ENCODE results near the gene UNK.

GRCh38 chr17:75815399-75815798 is 30.8 kb downstream of the UNK start:
- TF ChIP-seq CTCF (IDR thresholded peaks at IDR 0.05) (no peak), PBX3 (IDR thresholded peaks at IDR 0.05) (no peak), POLR2AphosphoS2 (conservative IDR thresholded peaks at IDR 0.05; ENCODE audit: low read length) (no peak), MAFK (IDR thresholded peaks at IDR 0.05; ENCODE audit: partially characterized antibody) (no peak), NR3C1 (IDR thresholded peaks at IDR 0.05) (no peak), MAX (IDR thresholded peaks at IDR 0.05) (no peak), POLR2A (IDR thresholded peaks at IDR 0.05; ENCODE audit: low read length) (no peak), ELK1 (IDR thresholded peaks at IDR 0.05; ENCODE audit: low read depth, low read length) (no peak), FOSB (CRISPR knock-in tag; IDR thresholded peaks at IDR 0.05) (no peak), RAD21 (conservative IDR thresholded peaks at IDR 0.05 in 1 of 2, IDR thresholded peaks at IDR 0.05 in 1 of 2) (no peak), CHD4 (IDR thresholded peaks at IDR 0.05; ENCODE audit: borderline replicate concordance) (no peak), USF2 (IDR thresholded peaks at IDR 0.05) (no peak), EP300 (IDR thresholded peaks at IDR 0.05) (no peak)
